Fibroblast of peridontal ligament (primary cell): ENCODE results near the gene IRGQ.
"Not testable (repeated sequence)": the region's sequence is repeated elsewhere in the genome, so short reads cannot be mapped to it uniquely, and the experiment has no call there.

Experiments used
- DNase-seq: peaks from one replicate; pipeline ENCODE4 v3.0.0-alpha.2; 2010; ENCODE audit errors: extremely low read depth

The IRGQ gene

GRCh38 chr19:43623889-43624670 is 28.1 kb upstream of the IRGQ start:
- DNase-seq: no peak

GRCh38 chr19:43622956-43623355 is 27.0 kb upstream of the IRGQ start:
- no peak for DNase-seq

- no peak for DNase-seq
Observed at GRCh38 chr19:43622070-43622469, 26.1 kb upstream of the IRGQ start.

- no peak for DNase-seq
Observed at GRCh38 chr19:43620061-43621001, 24.4 kb upstream of the IRGQ start.

GRCh38 chr19:43619262-43620060 is 23.5 kb upstream of the IRGQ start, which contains the start of gene ZNF428:
Gene ZNF428 (minus strand): TSS chr19:43619629. CDS start chr19:43614304, 5,325 bp downstream.
- DNase-seq: peak; percentile 82

- DNase-seq: peak; percentile 36
Observed at GRCh38 chr19:43618921-43619261, 23.0 kb upstream of the IRGQ start.

- DNase-seq: no peak
Observed at GRCh38 chr19:43616954-43617353, 21.0 kb upstream of the IRGQ start.

GRCh38 chr19:43616306-43616705 is 20.4 kb upstream of the IRGQ start:
- no peak for DNase-seq

GRCh38 chr19:43612374-43612773 is 16.4 kb upstream of the IRGQ start:
- DNase-seq: no peak

GRCh38 chr19:43611788-43612187 is 15.9 kb upstream of the IRGQ start, which contains the start of gene SRRM5:
Gene SRRM5 (plus strand): TSS chr19:43612088. CDS start chr19:43612122, 34 bp downstream.
- DNase-seq: no peak

GRCh38 chr19:43610493-43610892 is 14.6 kb upstream of the IRGQ start:
- DNase-seq: no peak

GRCh38 chr19:43609872-43610271 is 13.9 kb upstream of the IRGQ start:
- no peak for DNase-seq

GRCh38 chr19:43607238-43608205 is 11.6 kb upstream of the IRGQ start:
- DNase-seq: no peak

GRCh38 chr19:43606569-43607229 is 10.8 kb upstream of the IRGQ start:
- no peak for DNase-seq

- no peak for DNase-seq
Observed at GRCh38 chr19:43605875-43606568, 10.1 kb upstream of the IRGQ start.

GRCh38 chr19:43600326-43600725 is 4.4 kb upstream of the IRGQ start:
- not testable (repeated sequence) for DNase-seq

GRCh38 chr19:43599635-43600295 is 3.8 kb upstream of the IRGQ start:
- DNase-seq: no peak

GRCh38 chr19:43598445-43599240 is 2.7 kb upstream of the IRGQ start:
- DNase-seq: no peak
